ENCODE results near the gene ZNF217. TPM values are rescaled to one million over a fixed set of nuclear protein-coding genes. Genes with fewer than 3 reads are reported as not detected.

ZNF217 gene
- total RNA-seq, 1 experiment from 2014 or later, result 27.0 TPM

- Histone ChIP-seq H3K36me3 (ENCODE audit: insufficient read depth, low read length, poor library complexity, severe bottlenecking) (no peaks in the 10 kb centered on the region), H3K4me1 (ENCODE audit: insufficient read depth, low read length, poor library complexity, severe bottlenecking) (no peaks in the 10 kb centered on the region), H3K4me3 (ENCODE audit: low read depth, low read length, poor library complexity, severe bottlenecking) (no peak overlapping the region), H3K27ac (ENCODE audit: low read depth, low read length, poor library complexity, severe bottlenecking) (no peak overlapping the region), H3K27me3 (replicated peaks; ENCODE audit: insufficient read depth, low read depth, low read length, poor library complexity) (no peaks in the 10 kb centered on the region), H3K9me3 (ENCODE audit: low read depth, low read length, poor library complexity, severe bottlenecking) (no peaks in the 10 kb centered on the region)
- TF ChIP-seq CTCF (conservative IDR thresholded peaks at IDR 0.05; ENCODE audit: low read depth, low read length) (no peak), EZH2 (IDR thresholded peaks at IDR 0.05; ENCODE audit: borderline replicate concordance, low read depth, low read length, poor library complexity, severe bottlenecking) (no peak)
- POLR2A ChIA-PET (ENCODE audit: low non-redundant PET), result interaction anchor here (0.6 kb wide), 1 partner anchor 15 kb away, joined by 18 read pairs; no protein-coding TSS in a partner anchor
- intact Hi-C loops (cut with micrococcal nuclease; ENCODE audit: unreplicated experiment), result no loop called here
- DNase-seq (ENCODE audit: low spot score), result no peak
- CTCF ChIA-PET, result no interaction called here
- no TSS peak for BruUV-seq (replicated peaks)
Observed at GRCh38 chr20:53636540-53637097, 43.0 kb upstream of the ZNF217 start.

DNA sequence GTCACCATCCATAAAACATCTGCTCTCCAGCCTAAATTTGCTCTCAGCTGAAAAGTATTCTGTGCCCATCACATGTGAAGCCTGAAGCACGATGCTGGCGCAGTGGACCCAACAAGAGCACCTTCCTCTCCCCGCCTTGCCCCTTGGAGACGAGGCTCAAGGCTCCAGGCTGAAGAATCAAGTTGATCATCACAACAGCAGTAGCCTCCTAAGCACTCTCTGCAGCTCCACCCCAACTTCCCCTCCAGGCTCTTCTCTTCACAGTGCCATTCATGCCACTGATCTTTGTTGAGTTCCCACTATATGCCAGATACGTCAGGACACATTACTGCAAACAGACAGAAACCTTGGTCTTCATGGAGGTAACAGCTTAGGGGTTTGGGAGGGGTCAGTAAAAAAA is 41.6 kb upstream of the ZNF217 start:
- Histone ChIP-seq H3K9me3 (ENCODE audit: low read depth, low read length, poor library complexity, severe bottlenecking) (no peaks in the 10 kb centered on the region), H3K4me1 (ENCODE audit: insufficient read depth, low read length, poor library complexity, severe bottlenecking) (no peaks in the 10 kb centered on the region), H3K36me3 (ENCODE audit: insufficient read depth, low read length, poor library complexity, severe bottlenecking) (no peaks in the 10 kb centered on the region), H3K27me3 (replicated peaks; ENCODE audit: insufficient read depth, low read depth, low read length, poor library complexity) (no peaks in the 10 kb centered on the region), H3K4me3 (ENCODE audit: low read depth, low read length, poor library complexity, severe bottlenecking) (no peak overlapping the region), H3K27ac (ENCODE audit: low read depth, low read length, poor library complexity, severe bottlenecking) (no peak overlapping the region)
- TF ChIP-seq EZH2 (IDR thresholded peaks at IDR 0.05; ENCODE audit: borderline replicate concordance, low read depth, low read length, poor library complexity, severe bottlenecking), result no peak
- TF ChIP-seq CTCF (conservative IDR thresholded peaks at IDR 0.05; ENCODE audit: low read depth, low read length), result no peak
- no peak for DNase-seq (ENCODE audit: low spot score)
- intact Hi-C loops (cut with micrococcal nuclease; ENCODE audit: unreplicated experiment), result no loop called here
- ChIA-PET POLR2A (ENCODE audit: low non-redundant PET) (no interaction called here), CTCF (no interaction called here)
- no TSS peak for BruUV-seq (replicated peaks)

- Histone ChIP-seq H3K36me3 (ENCODE audit: insufficient read depth, low read length, poor library complexity, severe bottlenecking) (no peaks in the 10 kb centered on the region), H3K4me1 (ENCODE audit: insufficient read depth, low read length, poor library complexity, severe bottlenecking) (no peaks in the 10 kb centered on the region), H3K27ac (ENCODE audit: low read depth, low read length, poor library complexity, severe bottlenecking) (no peak overlapping the region), H3K9me3 (ENCODE audit: low read depth, low read length, poor library complexity, severe bottlenecking) (no peaks in the 10 kb centered on the region), H3K27me3 (replicated peaks; ENCODE audit: insufficient read depth, low read depth, low read length, poor library complexity) (no peaks in the 10 kb centered on the region), H3K4me3 (ENCODE audit: low read depth, low read length, poor library complexity, severe bottlenecking) (no peak overlapping the region)
- CTCF ChIA-PET, result no interaction called here
- no TSS peak for BruUV-seq (replicated peaks)
- intact Hi-C loops (cut with micrococcal nuclease; ENCODE audit: unreplicated experiment), result no loop called here
- DNase-seq (ENCODE audit: low spot score), result no peak
- POLR2A ChIA-PET (ENCODE audit: low non-redundant PET), result no interaction called here
- no peak for TF ChIP-seq EZH2 (IDR thresholded peaks at IDR 0.05; ENCODE audit: borderline replicate concordance, low read depth, low read length, poor library complexity, severe bottlenecking)
- TF ChIP-seq CTCF (conservative IDR thresholded peaks at IDR 0.05; ENCODE audit: low read depth, low read length), result no peak
Observed at GRCh38 chr20:53631909-53632662, 38.4 kb upstream of the ZNF217 start.

All from A673 (cell line).